Mesothelial cell of epicardium (in vitro differentiated cells): ENCODE measurements around the gene FRS2. TPM values are rescaled to one million over a fixed set of nuclear protein-coding genes. Genes with fewer than 3 reads are reported as not detected.
A peak's percentile ranks its signal among the peaks of the same experiment; 100 is the strongest.

Source experiments
- DNase-seq, 2 experiments: peaks; one replicate each; pipeline ENCODE4 v3.0.0; 2021; ENCODE audit warnings: low spot score in 2 of 2; ENCODE audit not compliant: unreplicated experiment in 2 of 2
- H3K27ac Mint-ChIP-seq: 2 replicates; pipeline ENCODE4 v1.8.0; 2021; ENCODE audit warnings: mixed read lengths
- H3K27me3 Mint-ChIP-seq: 2 replicates; pipeline ENCODE4 v1.8.0; 2021; ENCODE audit warnings: low read depth, mixed read lengths
- H3K36me3 Mint-ChIP-seq: 2 replicates; pipeline ENCODE4 v1.8.0; 2021; ENCODE audit warnings: mixed read lengths
- H3K4me1 Mint-ChIP-seq: 2 replicates; pipeline ENCODE4 v1.8.0; 2021; ENCODE audit warnings: mixed read lengths
- H3K4me3 Mint-ChIP-seq: 2 replicates; pipeline ENCODE4 v1.8.0; 2021; ENCODE audit warnings: mild to moderate bottlenecking, moderate library complexity, mixed read lengths
- H3K9me3 Mint-ChIP-seq: 2 replicates; pipeline ENCODE4 v1.8.0; 2021; ENCODE audit warnings: mixed read lengths
- CTCF ChIP-seq: fragments of 200-600 bp; sonication (generic); IDR thresholded peaks from one replicate; pipeline ENCODE4 v1.5.0; 2021; ENCODE audit warnings: antibody characterized with exemption; ENCODE audit not compliant: unreplicated experiment
- total RNA-seq: library from RNA; stranded (reverse); gene quantifications from 3 replicates; pipeline ENCODE4 v1.2.1, GENCODE V29; 2021

Gene FRS2
- total RNA-seq, 1 donor from 2014 or later, result 46.1 TPM

DNA sequence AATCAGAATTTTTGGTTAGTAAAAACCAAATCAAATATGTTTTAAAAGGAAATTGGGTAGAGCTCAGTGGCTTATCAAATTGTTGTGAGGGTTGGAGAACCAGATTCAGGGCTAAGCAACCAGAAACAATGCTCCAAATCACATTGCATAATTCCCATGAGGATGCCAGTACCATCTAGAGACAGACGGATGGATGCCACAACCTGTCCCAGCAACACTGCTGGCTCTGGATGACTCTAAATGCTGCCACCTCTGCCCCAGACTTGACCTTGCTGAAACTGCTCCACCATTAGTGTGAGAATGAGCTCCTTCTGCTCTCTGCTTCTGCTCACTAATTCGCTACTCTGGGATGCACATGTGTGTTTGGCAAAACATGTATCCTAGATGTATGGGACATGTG is 43.9 kb downstream of the FRS2 start:
- no peak for DNase-seq
- Mint-ChIP-seq H3K4me1 (peaks cover 57% of the 10 kb centered on the region), H3K36me3 (peaks cover 2% of the 10 kb centered on the region), H3K27ac (no peak overlapping the region), H3K9me3 (no peaks in the 10 kb centered on the region), H3K27me3 (no peaks in the 10 kb centered on the region), H3K4me3 (no peak overlapping the region)
- TF ChIP-seq CTCF, result no peak

DNA sequence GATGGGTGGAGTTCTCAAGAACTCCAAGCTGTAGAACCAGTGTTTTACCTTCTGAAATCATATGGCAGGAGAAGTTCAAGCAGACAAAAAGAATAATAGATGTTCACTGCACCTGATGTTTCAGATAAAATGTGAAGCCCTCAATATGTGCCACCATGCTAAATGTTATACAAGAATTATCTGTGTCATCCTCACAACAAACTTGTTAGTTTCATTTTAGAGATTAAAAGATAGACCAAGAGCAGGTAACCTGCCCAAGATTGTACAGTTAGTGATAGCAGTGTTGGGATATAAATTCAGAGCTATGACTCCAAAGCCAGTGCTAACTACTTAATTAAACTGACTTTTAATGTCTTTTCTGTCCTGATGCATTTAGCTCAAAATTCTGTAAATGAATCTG is 44.7 kb downstream of the FRS2 start:
- no peak for TF ChIP-seq CTCF
- peaks cover 7% of the 10 kb centered on the region for H3K36me3 Mint-ChIP-seq
- peaks cover 51% of the 10 kb centered on the region for H3K4me1 Mint-ChIP-seq
- no peak overlapping the region for H3K4me3 Mint-ChIP-seq
- DNase-seq, result no peak
- no peaks in the 10 kb centered on the region for H3K27me3 Mint-ChIP-seq
- H3K9me3 Mint-ChIP-seq, result peaks cover 5% of the 10 kb centered on the region
- peak overlapping the region; percentile 67 for H3K27ac Mint-ChIP-seq

DNA sequence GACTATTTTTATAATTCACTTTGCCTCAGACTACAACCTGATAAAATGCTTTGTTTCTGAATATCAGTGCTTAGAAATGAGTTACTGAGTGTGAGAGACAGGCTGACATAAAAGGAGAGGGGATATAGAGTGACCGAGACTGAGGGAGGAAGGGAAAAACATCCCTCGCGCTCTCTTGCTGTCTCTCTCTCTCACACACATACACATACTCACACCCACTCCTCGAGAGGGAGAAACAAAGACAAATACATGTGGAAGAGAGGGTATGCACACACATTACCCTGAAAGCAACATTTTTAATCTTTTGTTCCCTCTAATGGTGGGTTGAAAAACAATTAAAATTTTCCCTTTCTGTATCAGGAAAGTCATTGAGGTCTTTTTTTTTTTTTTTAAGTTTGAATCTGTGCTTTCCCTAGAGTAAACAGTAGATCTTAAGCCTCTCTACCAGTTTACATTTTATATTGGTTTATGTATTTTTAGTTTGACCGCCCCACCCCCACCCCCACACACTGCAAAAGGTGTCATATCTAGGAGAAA is 45.3 kb downstream of the FRS2 start:
- no peaks in the 10 kb centered on the region for H3K27me3 Mint-ChIP-seq
- no peak for DNase-seq
- H3K4me3 Mint-ChIP-seq, result no peak overlapping the region
- H3K4me1 Mint-ChIP-seq, result peaks cover 46% of the 10 kb centered on the region
- peaks cover 11% of the 10 kb centered on the region for H3K9me3 Mint-ChIP-seq
- peak overlapping the region; percentile 67 for H3K27ac Mint-ChIP-seq
- no peak for TF ChIP-seq CTCF
- peaks cover 10% of the 10 kb centered on the region for H3K36me3 Mint-ChIP-seq

GRCh38 chr12:69516950-69517349 is 46.8 kb downstream of the FRS2 start:
- no peak for TF ChIP-seq CTCF
- Mint-ChIP-seq H3K27ac (no peak overlapping the region), H3K27me3 (no peaks in the 10 kb centered on the region), H3K4me1 (peaks cover 38% of the 10 kb centered on the region), H3K36me3 (peaks cover 21% of the 10 kb centered on the region), H3K9me3 (peaks cover 23% of the 10 kb centered on the region), H3K4me3 (no peak overlapping the region)
- no peak for DNase-seq

DNA sequence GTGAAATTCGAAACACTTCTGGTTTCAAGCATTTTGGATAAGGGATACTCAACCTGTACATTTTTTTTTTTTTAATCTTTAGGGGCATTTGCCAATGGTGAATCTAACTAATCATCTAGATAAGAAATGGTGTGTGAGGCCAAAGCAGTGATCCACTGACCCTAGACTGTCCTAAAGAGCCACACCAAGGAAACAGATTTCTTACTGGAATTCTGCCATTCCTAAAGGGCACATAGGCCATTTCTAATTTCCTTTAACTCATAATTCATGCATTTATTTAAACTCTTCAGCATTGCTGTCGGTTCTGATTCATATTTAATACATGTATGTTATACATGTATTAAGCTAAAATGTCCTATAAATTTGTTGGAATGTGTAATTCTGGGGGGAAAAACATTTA is 47.2 kb downstream of the FRS2 start:
- TF ChIP-seq CTCF, result no peak
- DNase-seq, result no peak
- Mint-ChIP-seq H3K4me1 (peaks cover 33% of the 10 kb centered on the region), H3K9me3 (peaks cover 28% of the 10 kb centered on the region), H3K27me3 (no peaks in the 10 kb centered on the region), H3K27ac (no peak overlapping the region), H3K36me3 (peaks cover 25% of the 10 kb centered on the region), H3K4me3 (no peak overlapping the region)

DNA sequence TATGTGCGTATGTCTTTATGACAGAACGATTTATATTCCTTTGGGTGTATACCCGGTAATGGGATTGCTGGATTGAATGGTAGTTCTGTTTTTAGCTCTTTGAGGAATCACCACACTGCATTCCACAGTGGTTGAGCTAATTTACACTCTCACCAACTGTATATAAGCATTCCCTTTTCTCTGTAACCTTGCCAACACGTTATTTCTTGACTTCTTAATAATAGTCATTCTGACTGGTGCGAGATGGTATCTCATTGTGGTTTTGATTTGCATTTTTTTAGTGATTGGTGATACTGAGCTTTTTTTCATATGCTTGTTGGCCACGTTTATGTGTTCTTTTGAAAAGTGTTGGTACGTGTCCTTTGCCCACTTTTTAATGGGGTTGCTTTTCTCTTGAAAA is 49.7 kb downstream of the FRS2 start:
- Mint-ChIP-seq H3K36me3 (peaks cover 42% of the 10 kb centered on the region), H3K4me1 (peaks cover 13% of the 10 kb centered on the region), H3K4me3 (no peak overlapping the region), H3K27ac (no peak overlapping the region), H3K27me3 (no peaks in the 10 kb centered on the region), H3K9me3 (peaks cover 42% of the 10 kb centered on the region)
- TF ChIP-seq CTCF, result no peak
- DNase-seq, result no peak
